Psoas muscle (tissue), 8 donors: ENCODE measurements around the gene AUP1. TPM values are rescaled to one million over a fixed set of nuclear protein-coding genes. Genes with fewer than 3 reads are reported as not detected.

Experiments used
- ATAC-seq, 4 donors: fragments of 200-7000 bp; cut with Tn5 transposase; one replicate each; pipeline ENCODE4 v1.9.1; 2020; ENCODE audit warnings: moderate library complexity in 3 of 4, mild to moderate bottlenecking in 2 of 4
- DNase-seq, 2 donors: peaks; one replicate each; pipeline ENCODE4 v3.0.0-alpha.2; 2020
- H3K27ac ChIP-seq: fragments of 200-600 bp; one replicate; pipeline ENCODE4 v1.8.0; 2022
- H3K27me3 ChIP-seq, 3 donors: fragments of 200-600 bp in 1 of 3; one replicate each; pipeline versions ENCODE4 v1.6.1 to v1.8.0; 2013 to 2022; ENCODE audit warnings: low read length in 2 of 3, mild to moderate bottlenecking in 2 of 3, moderate library complexity in 1 of 3; ENCODE audit not compliant: insufficient read depth in 3 of 3
- H3K36me3 ChIP-seq, 2 donors: fragments of 200-600 bp in 1 of 2; one replicate each; pipeline versions ENCODE4 v1.6.1 to v1.8.0; 2013 to 2022; ENCODE audit warnings: low read depth in 1 of 2, mild to moderate bottlenecking in 1 of 2, moderate library complexity in 1 of 2; ENCODE audit not compliant: insufficient read depth in 1 of 2
- H3K4me1 ChIP-seq: fragments of 200-600 bp; one replicate; pipeline ENCODE4 v1.8.0; 2022
- H3K4me3 ChIP-seq: fragments of 200-600 bp; one replicate; pipeline ENCODE4 v1.8.0; 2022; ENCODE audit warnings: mild to moderate bottlenecking
- H3K9me3 ChIP-seq: fragments of 200-600 bp; one replicate; pipeline ENCODE4 v1.8.0; 2022
- CTCF ChIP-seq: fragments of 200-600 bp; IDR thresholded peaks from one replicate; pipeline ENCODE4 v1.8.0; 2022; ENCODE audit warnings: antibody characterized with exemption
- WGBS, 3 donors: extraction: QIAGEN DNeasy Blood & Tissue Kit; methylation state at CpG; one replicate each; pipeline versions ENCODE4 v1.1.6 to v1.1.7; 2013; 5-methylcytosine and 5-hydroxymethylcytosine counted together
- intact Hi-C, 2 donors: fragments of 100-400 bp; cut with DNase I; formaldehyde crosslinking; loops; one replicate each; pipeline versions ENCODE4 v1.11.0 to v1.14.2; 2022
- polyA plus RNA-seq, 3 donors: library from polyadenylated mRNA; stranded (reverse); fragments of 200-250 nt; gene quantifications; one replicate each; pipeline ENCODE4 v1.2.3, GENCODE V29; 2013
- total RNA-seq, 4 donors: library from RNA; stranded (reverse); fragmentation: NEBNext Ultra II Directional in 2 of 4; extraction: Animal tissue kit (Norgen Biotek cat#: 25700) in 2 of 4; gene quantifications; one replicate each; pipeline versions ENCODE4 v1.2.1 to v1.2.4, GENCODE V29; 2021 to 2023
- donor health status: healthy with polysubstance abuse.
- donor health status: DM: no; HTN: no; CAD: no; lungs with moderate emphysema.
- donor health status: Bipolar disorder and iron deficiency.
- donor health status: healthy.
- donor health status: DM: yes; HTN: yes; CAD: no.
- donor health status: DM: no; HTN: no; CAD: no.
- donor health status: DM: no; HTN: no; CAD: no.
- donor health status: DM: yes; HTN: yes; CAD: no.

Gene AUP1
- total and polyA plus RNA-seq, 7 donors: 56.0 to 205 (median 94.7) TPM

GRCh38 chr2:74554820-74555531, 25.5 kb upstream of the AUP1 start:
- ATAC-seq (peak; percentile 40 to 52 (median 44)), DNase-seq (peak; percentile 43 to 66)
- WGBS, 3 donors: 4 to 6% (median 4%) methylated on average over 53 to 58 of the region's 58 CpGs
- Histone ChIP-seq H3K27me3 (peaks cover 0 to 54% (median 12%) of the 10 kb centered on the region in 3 donors), H3K27ac (peak overlapping the region; percentile 76), H3K9me3 (no peaks in the 10 kb centered on the region), H3K4me3 (peak overlapping the region; percentile 76), H3K36me3 (no peaks in the 10 kb centered on the region), H3K4me1 (peaks cover 10% of the 10 kb centered on the region)
- intact Hi-C loops: no loop called here
- no peak for TF ChIP-seq CTCF

GRCh38 chr2:74553892-74554819, 24.6 kb upstream of the AUP1 start, which contains the start of the genes DOK1 and LOXL3:
DOK1 (plus strand) TSS chr2:74554720; CDS start chr2:74554755, 35 bp downstream.
LOXL3 (minus strand) TSS chr2:74553942; CDS start chr2:74552634, 1,308 bp downstream.
- intact Hi-C loops: no loop called here
- ATAC-seq: peak; percentile 70 to 88 (median 74)
- DNase-seq: peak; percentile 89 to 90
- no peak for TF ChIP-seq CTCF
- Histone ChIP-seq H3K27ac (peak within 1 kb of the TSS; percentile 76), H3K36me3 (no peaks in the 10 kb centered on the region), H3K4me3 (peak within 1 kb of the TSS; percentile 76), H3K9me3 (no peaks in the 10 kb centered on the region), H3K27me3 (peaks cover 0 to 56% (median 15%) of the 10 kb centered on the region in 3 donors), H3K4me1 (peaks cover 14% of the 10 kb centered on the region)
- WGBS, 3 donors: 0 to 1% (median 1%) methylated on average over 48 to 73 of the region's 73 CpGs

GRCh38 chr2:74552914-74553811, 23.7 kb upstream of the AUP1 start:
- H3K27ac ChIP-seq: peak overlapping the region; percentile 76
- no peak for ATAC-seq
- no peak for DNase-seq
- H3K36me3 ChIP-seq: no peaks in the 10 kb centered on the region
- no peak for TF ChIP-seq CTCF
- H3K9me3 ChIP-seq: no peaks in the 10 kb centered on the region
- H3K27me3 ChIP-seq: peaks cover 0 to 66% (median 16%) of the 10 kb centered on the region in 3 donors
- H3K4me1 ChIP-seq: peaks cover 16% of the 10 kb centered on the region
- intact Hi-C loops: no loop called here
- H3K4me3 ChIP-seq: peak overlapping the region; percentile 76
- 36 to 51% (median 37%) methylated on average over 25 to 27 of the region's 27 CpGs for WGBS, 3 donors
